ENCODE data around the gene SEC31B. TPM values are rescaled to one million over a fixed set of nuclear protein-coding genes. Genes with fewer than 3 reads are reported as not detected.

The SEC31B gene
- total RNA-seq, 1 donor from 2014 or later, result 57.0 TPM

DNA sequence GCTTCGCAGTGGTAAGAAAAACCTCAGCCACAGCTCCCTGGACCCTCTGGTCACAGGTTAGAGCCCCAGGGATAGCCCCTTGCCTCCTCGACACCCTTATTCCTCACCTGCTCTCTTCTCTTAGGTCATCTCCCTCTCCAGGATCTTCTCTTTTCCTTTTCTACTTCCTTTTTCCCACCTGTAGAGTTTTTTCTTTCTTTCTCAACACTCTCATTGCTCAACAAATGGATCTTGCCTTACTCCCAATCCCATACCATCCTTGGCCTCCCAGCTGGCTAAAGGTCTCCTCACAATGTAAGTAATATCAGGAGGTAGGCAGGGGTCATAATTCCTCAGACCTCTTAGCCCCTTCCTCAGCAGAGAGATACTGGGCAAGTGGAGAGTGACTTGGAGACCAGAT, 39.7 kb downstream of the SEC31B start:
- intact Hi-C loops (cut with micrococcal nuclease), result no loop called here
- H3K27me3 Mint-ChIP-seq, result peaks cover 3% of the 10 kb centered on the region
- DNase-seq, result no peak
- H3K27ac Mint-ChIP-seq, result no peak overlapping the region
- peaks cover 28% of the 10 kb centered on the region for H3K4me1 Mint-ChIP-seq
- peaks cover 11% of the 10 kb centered on the region for H3K36me3 Mint-ChIP-seq (ENCODE audit: low read depth)
- H3K9me3 Mint-ChIP-seq, result no peaks in the 10 kb centered on the region
- H3K4me3 Mint-ChIP-seq, result no peak overlapping the region

DNA sequence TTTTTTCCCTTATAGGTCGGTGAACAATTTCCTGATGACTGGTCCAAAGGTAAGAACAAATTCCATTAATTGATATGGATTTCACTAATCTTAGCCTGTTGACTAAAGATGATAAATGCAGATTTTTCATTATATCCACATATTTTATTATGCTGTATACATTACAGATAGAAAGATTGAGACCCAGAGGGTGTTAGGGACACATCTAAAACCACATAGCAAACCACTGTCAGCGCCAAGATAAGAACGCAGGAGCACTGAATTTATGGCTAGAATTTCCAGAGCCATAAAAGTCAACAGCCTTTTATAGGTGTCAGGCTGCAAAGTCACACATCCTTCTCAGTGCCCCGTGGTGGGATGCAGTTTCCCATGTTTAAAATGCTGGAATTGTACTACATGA, 40.6 kb downstream of the SEC31B start:
- no peak for DNase-seq
- Mint-ChIP-seq H3K4me1 (peaks cover 23% of the 10 kb centered on the region), H3K27ac (no peak overlapping the region), H3K9me3 (no peaks in the 10 kb centered on the region), H3K4me3 (no peak overlapping the region), H3K27me3 (peaks cover 3% of the 10 kb centered on the region), H3K36me3 (ENCODE audit: low read depth) (peaks cover 3% of the 10 kb centered on the region)
- intact Hi-C loops (cut with micrococcal nuclease), result no loop called here

DNA sequence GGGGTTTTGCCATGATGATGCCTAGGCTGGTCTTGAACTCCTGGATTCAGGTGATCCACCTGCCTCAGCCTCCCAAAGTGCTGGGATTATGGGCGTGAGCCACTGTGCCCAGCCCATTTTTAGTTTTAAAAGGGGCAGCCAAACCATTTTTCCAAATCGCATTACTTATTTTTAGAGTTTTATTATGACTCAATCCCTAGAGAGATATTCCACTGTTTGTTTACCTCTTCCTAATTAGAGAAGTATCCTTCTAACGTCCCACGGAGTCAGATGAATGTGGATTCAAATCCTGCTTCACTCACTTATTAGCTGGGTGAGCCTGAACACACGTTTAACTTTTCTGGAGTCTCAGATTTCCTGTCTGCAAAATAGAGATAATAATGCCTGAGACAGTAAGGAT, 41.7 kb downstream of the SEC31B start:
- peaks cover 3% of the 10 kb centered on the region for H3K27me3 Mint-ChIP-seq

DNA sequence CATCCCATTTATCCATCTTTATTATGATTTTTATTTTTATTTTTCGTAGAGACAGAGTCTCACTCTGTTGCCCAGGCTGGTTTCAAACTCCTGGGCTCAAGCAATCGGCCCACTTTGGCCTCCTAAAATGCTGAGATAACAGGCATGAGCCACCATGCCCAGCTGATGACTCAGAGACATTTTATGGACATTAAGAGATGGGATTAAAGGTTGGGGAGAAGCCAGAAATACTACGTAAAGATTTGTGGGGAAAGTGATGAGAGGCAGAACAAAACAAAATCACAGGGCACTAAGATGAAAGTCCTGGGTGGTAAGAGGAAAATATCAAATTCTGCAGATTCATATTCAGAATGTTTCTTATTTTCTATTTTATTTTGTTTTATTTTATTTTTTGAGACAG, 49.3 kb downstream of the SEC31B start:
- H3K27me3 Mint-ChIP-seq, result no peaks in the 10 kb centered on the region

More for the DNA sequence above, 41.7 kb downstream of the SEC31B start:
- no peak for DNase-seq
- no peak overlapping the region for H3K27ac Mint-ChIP-seq
- no peaks in the 10 kb centered on the region for H3K9me3 Mint-ChIP-seq
- no peak overlapping the region for H3K4me3 Mint-ChIP-seq
- intact Hi-C loops (cut with micrococcal nuclease), result no loop called here
- H3K4me1 Mint-ChIP-seq, result peaks cover 12% of the 10 kb centered on the region
- no peaks in the 10 kb centered on the region for H3K36me3 Mint-ChIP-seq (ENCODE audit: low read depth)

DNA sequence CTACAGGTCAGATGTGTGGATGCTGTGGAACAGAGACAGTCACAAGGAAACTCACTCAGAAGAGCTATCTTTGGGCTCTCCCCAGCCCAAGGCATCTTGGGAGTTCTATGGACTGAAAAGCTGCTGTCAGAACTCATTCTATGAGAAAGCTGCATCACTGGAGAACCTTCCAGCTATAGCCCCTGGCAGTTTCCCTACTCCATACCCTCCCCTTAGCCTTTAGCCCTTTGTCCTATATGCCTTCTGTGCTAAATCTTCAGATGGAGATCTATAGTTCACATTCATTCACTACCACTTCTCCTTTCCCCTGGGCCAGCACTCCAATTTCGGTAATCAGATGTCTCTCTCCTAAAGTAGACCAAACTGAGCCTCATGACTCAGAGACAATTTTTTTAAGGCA, 49.9 kb downstream of the SEC31B start:
- intact Hi-C loops (cut with micrococcal nuclease), result no loop called here
- H3K4me1 Mint-ChIP-seq, result no peaks in the 10 kb centered on the region
- no peak overlapping the region for H3K27ac Mint-ChIP-seq
- H3K4me3 Mint-ChIP-seq, result no peak overlapping the region
- DNase-seq, result peak; percentile 47
- peaks cover 15% of the 10 kb centered on the region for H3K36me3 Mint-ChIP-seq (ENCODE audit: low read depth)
- H3K9me3 Mint-ChIP-seq, result no peaks in the 10 kb centered on the region
- no peaks in the 10 kb centered on the region for H3K27me3 Mint-ChIP-seq

More for the DNA sequence above, 49.3 kb downstream of the SEC31B start:
- no peak for DNase-seq
- peaks cover 12% of the 10 kb centered on the region for H3K36me3 Mint-ChIP-seq (ENCODE audit: low read depth)
- no peak overlapping the region for H3K27ac Mint-ChIP-seq
- no peaks in the 10 kb centered on the region for H3K9me3 Mint-ChIP-seq
- H3K4me3 Mint-ChIP-seq, result no peak overlapping the region
- no peaks in the 10 kb centered on the region for H3K4me1 Mint-ChIP-seq
- intact Hi-C loops (cut with micrococcal nuclease), result no loop called here

DNA sequence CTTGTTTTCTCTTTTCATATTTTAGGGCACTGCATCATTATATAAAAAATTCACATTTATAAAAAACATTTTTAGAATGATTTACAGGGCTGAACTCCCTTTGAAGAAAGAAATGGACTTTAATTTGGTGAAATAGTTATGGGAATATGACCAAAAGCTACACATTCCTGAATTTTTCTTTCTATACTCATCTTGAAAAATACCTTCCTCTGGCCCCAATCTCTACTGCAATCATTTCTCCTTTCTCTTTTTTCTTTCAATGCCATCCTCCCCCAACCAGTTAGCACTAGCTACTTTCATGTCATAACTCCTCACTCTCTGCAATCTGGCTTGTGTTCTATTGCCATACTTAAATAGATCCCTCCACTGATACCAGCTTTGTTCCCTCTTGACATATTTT, 50.7 kb downstream of the SEC31B start:
- peaks cover 15% of the 10 kb centered on the region for H3K36me3 Mint-ChIP-seq (ENCODE audit: low read depth)
- intact Hi-C loops (cut with micrococcal nuclease), result no loop called here
- no peaks in the 10 kb centered on the region for H3K9me3 Mint-ChIP-seq
- H3K4me1 Mint-ChIP-seq, result no peaks in the 10 kb centered on the region
- H3K27ac Mint-ChIP-seq, result no peak overlapping the region
- DNase-seq, result no peak
- H3K4me3 Mint-ChIP-seq, result no peak overlapping the region
- no peaks in the 10 kb centered on the region for H3K27me3 Mint-ChIP-seq

DNA sequence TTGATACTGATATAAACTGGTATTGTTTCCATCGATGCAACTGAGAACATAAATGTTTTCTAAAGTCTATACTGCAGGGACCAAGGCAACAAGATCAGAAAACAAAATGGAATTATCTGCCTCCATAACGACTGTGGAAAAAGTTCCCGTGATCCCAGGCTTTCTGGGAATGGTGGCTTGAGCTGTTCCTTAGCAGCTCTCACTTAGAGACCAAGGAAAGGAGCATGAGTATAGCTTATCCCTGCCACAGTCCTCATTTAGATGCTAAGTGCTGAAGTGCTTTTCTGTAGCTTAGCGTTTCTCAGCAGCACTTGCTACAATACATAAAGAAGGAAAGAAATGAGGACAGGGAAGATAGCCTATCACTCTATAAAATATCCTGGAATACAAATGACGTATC, 51.3 kb downstream of the SEC31B start:
- Mint-ChIP-seq H3K9me3 (no peaks in the 10 kb centered on the region), H3K4me3 (no peak overlapping the region), H3K27ac (no peak overlapping the region), H3K36me3 (ENCODE audit: low read depth) (peaks cover 15% of the 10 kb centered on the region), H3K4me1 (no peaks in the 10 kb centered on the region), H3K27me3 (no peaks in the 10 kb centered on the region)
- intact Hi-C loops (cut with micrococcal nuclease), result no loop called here
- DNase-seq, result no peak

DNA sequence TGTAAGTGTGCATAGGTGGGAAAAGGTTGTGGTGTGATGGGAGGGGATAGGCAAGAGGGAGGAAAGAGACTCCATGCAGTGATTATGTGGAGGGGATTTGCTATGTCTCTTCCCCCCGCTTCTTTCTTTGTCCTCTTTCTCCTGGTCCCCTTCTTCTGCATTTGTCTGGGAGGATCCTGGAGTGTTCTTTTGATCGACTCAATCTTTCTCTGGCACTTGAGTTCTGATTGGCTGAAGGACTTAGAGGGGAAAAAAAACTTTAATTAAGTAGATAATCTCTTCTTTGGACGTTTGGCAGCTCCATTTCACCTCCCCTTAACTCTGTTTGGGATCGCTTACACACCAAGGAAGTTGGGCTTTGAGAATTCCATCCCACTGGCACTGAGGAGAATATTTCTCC, 57.0 kb downstream of the SEC31B start, which contains the start of gene WNT8B:
TSS of gene WNT8B (plus strand) at position 301 of the 400 bp plus-strand sequence. CDS start 160 bp downstream, outside the sequence.
- Mint-ChIP-seq H3K27ac (no peak within 1 kb of the TSS), H3K9me3 (no peaks in the 10 kb centered on the region), H3K4me1 (no peaks in the 10 kb centered on the region), H3K27me3 (peaks cover 2% of the 10 kb centered on the region), H3K36me3 (ENCODE audit: low read depth) (peaks cover 19% of the 10 kb centered on the region), H3K4me3 (no peak within 1 kb of the TSS)
- intact Hi-C loops (cut with micrococcal nuclease), result no loop called here
- no peak for DNase-seq

DNA sequence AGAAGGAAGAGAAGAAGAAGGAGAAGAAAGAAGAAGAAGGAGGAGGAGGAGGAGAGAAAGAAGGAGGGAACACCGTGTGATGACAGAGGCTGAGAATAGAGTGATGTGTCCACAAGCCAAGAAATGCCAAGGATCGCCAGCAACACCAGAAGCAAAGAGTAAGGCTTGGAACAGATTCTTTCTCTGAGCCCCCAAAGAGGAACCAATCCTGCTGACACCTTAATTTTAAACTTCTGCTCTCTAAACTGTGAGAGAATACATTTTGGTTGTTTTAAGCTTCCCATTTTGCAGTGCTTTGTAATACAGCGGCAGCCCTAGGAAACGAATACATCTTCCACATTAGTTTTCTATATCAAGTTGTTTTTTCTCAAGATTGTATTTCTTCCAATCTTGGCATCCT, 70.7 kb downstream of the SEC31B start:
- no peak overlapping the region for H3K4me3 Mint-ChIP-seq
- peaks cover 4% of the 10 kb centered on the region for H3K36me3 Mint-ChIP-seq (ENCODE audit: low read depth)
- intact Hi-C loops (cut with micrococcal nuclease), result no loop called here
- H3K27ac Mint-ChIP-seq, result no peak overlapping the region
- H3K9me3 Mint-ChIP-seq, result no peaks in the 10 kb centered on the region
- H3K27me3 Mint-ChIP-seq, result no peaks in the 10 kb centered on the region
- H3K4me1 Mint-ChIP-seq, result no peaks in the 10 kb centered on the region
- DNase-seq, result no peak

DNA sequence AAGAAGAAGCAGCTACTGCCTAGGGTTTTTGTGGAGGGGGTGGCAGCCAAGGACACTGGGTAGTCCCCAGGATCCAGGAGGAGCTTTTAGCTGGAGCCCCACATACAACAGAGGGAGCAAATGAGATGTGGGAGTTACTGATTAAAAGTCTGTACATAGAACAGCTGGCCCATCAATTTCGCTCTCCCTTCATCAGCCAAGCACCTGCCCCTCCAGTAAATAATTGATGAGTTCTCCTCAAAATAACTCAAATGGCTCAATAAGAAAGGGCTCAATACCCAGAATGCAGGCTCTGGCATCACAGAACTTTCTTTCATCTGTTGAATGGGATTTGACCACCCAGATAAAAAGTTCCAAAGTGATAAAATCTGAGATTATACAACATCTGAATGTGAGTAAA, 72.0 kb downstream of the SEC31B start:
- no peak overlapping the region for H3K27ac Mint-ChIP-seq
- no peak overlapping the region for H3K4me3 Mint-ChIP-seq
- no peak for DNase-seq
- no peaks in the 10 kb centered on the region for H3K9me3 Mint-ChIP-seq
- H3K4me1 Mint-ChIP-seq, result no peaks in the 10 kb centered on the region
- intact Hi-C loops (cut with micrococcal nuclease), result no loop called here
- peaks cover 4% of the 10 kb centered on the region for H3K36me3 Mint-ChIP-seq (ENCODE audit: low read depth)
- H3K27me3 Mint-ChIP-seq, result no peaks in the 10 kb centered on the region

DNA sequence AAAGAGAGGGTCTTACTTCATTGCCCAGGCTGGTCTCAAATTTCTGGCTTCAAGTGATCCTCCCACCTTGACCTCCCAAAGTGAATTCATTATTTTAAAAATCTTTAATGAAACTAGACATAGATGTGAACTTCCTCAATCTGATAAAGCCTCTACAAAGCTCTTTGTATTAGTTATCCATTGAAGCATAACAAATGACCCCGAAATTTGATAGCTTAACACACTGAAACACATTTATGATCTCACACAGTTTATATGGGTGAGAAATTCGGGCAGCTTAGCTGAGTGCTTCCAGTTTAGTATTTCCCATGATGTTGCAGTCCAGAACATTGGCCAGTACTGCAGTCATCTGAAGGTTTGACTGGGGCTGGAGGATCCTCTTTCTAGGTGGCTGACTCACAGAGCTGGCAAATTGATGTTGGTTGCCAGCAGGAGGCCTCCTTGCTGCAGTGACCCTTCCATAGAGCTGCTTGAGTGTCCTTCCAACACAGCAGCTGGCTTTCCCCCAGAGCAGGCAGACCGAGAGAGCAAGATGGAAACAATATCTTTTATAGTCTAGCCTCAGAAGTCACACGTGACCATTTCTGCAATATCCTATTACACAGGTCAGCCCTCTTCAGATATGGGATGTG, 73.4 kb downstream of the SEC31B start:
- Mint-ChIP-seq H3K27ac (no peak overlapping the region), H3K4me1 (no peaks in the 10 kb centered on the region), H3K36me3 (ENCODE audit: low read depth) (peaks cover 4% of the 10 kb centered on the region), H3K9me3 (no peaks in the 10 kb centered on the region), H3K4me3 (no peak overlapping the region), H3K27me3 (no peaks in the 10 kb centered on the region)
- intact Hi-C loops (cut with micrococcal nuclease), result no loop called here
- no peak for DNase-seq

DNA sequence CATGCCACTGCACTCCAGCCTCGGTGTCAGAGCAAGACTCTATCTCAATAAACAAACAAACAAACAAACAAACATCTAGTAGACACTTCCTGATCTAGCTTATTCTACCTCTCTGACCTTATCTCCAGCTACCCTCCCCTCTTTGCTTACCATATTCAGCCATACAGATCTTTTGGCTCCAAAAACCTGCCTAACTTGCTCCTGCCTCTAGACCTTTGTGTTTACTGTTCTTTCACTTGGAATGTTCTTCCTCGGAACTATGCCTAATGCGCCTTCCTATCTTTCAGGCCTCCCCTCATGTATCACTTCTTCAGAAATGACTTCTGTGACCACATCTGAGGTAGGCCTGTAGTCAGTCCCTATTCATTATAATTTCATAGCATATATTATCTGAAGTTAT, 77.1 kb downstream of the SEC31B start:
- H3K9me3 Mint-ChIP-seq, result no peaks in the 10 kb centered on the region
- peaks cover 8% of the 10 kb centered on the region for H3K36me3 Mint-ChIP-seq (ENCODE audit: low read depth)
- H3K4me1 Mint-ChIP-seq, result no peaks in the 10 kb centered on the region
- DNase-seq, result no peak
- H3K27ac Mint-ChIP-seq, result no peak overlapping the region
- intact Hi-C loops (cut with micrococcal nuclease), result no loop called here
- H3K27me3 Mint-ChIP-seq, result no peaks in the 10 kb centered on the region
- H3K4me3 Mint-ChIP-seq, result no peak overlapping the region

DNA sequence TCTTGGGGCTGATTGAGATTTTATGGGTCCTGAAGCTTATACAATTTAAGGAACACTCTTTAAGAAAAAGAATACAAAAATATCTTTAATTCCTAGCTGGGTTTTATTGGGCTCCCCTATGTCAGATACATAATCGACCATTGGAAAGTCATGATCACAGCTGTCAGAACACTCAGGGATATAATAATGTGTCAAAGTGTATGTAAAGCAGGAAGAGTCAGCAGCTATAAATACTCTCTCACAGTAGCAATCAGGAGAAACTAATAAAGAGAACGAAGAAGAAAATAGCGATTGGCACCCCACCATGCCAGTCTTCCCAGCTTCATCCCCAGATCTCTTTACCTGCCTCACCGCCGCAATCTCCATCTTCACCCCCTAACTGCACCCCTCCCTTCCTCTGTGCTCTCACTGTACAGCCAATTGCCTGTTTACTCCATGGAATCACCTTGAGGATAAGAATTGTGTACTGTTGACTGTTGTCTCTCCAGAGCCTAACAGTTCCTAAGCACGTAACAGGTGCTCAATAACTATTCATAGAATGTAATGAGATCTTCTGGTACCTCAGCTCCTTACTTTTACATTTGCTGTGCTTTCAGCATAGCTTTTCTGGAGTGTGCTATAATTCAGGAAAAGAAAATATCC, 80.9 kb downstream of the SEC31B start:
- H3K27me3 Mint-ChIP-seq, result no peaks in the 10 kb centered on the region
- DNase-seq, result no peak
- peaks cover 3% of the 10 kb centered on the region for H3K4me1 Mint-ChIP-seq
- no peaks in the 10 kb centered on the region for H3K9me3 Mint-ChIP-seq
- no peak overlapping the region for H3K27ac Mint-ChIP-seq
- intact Hi-C loops (cut with micrococcal nuclease), result no loop called here
- peaks cover 8% of the 10 kb centered on the region for H3K36me3 Mint-ChIP-seq (ENCODE audit: low read depth)
- no peak overlapping the region for H3K4me3 Mint-ChIP-seq
